GM23338 (cell line): ENCODE measurements around the gene ARL6IP5.

Experiments used
- CTCF ChIP-seq, 2 experiments: fragments of 200-600 bp in 1 of 2; sonication (generic) in 1 of 2; conservative IDR thresholded peaks; 2 replicates each; pipeline versions ENCODE4 v1.5.1 to v1.6.1; 2016 to 2017; ENCODE audit warnings: antibody characterized with exemption in 2 of 2, low read depth in 2 of 2, mild to moderate bottlenecking in 2 of 2, moderate library complexity in 1 of 2
- EZH2 ChIP-seq: fragments of 200-600 bp; sonication (generic); IDR thresholded peaks from one replicate; pipeline ENCODE4 v1.8.0; 2017; ENCODE audit warnings: antibody characterized with exemption, mild to moderate bottlenecking, low read depth; ENCODE audit not compliant: unreplicated experiment
- EZH2phosphoT487 ChIP-seq: fragments of 200-600 bp; sonication (generic); IDR thresholded peaks from one replicate; pipeline ENCODE4 v1.8.1; 2018; ENCODE audit warnings: antibody characterized with exemption; ENCODE audit not compliant: unreplicated experiment
- NANOG ChIP-seq: IDR thresholded peaks from 2 replicates; pipeline ENCODE4 v1.6.1; 2016; ENCODE audit warnings: antibody characterized with exemption, borderline replicate concordance
- POLR2AphosphoS5 ChIP-seq: IDR thresholded peaks from 2 replicates; pipeline ENCODE4 v1.6.1; 2016; ENCODE audit warnings: antibody characterized with exemption, low read depth
- REST ChIP-seq: IDR thresholded peaks from one replicate; pipeline ENCODE4 v1.6.1; 2018; ENCODE audit warnings: antibody characterized with exemption; ENCODE audit not compliant: unreplicated experiment
- STAT1 ChIP-seq: IDR thresholded peaks from one replicate; pipeline ENCODE4 v1.6.1; 2016; ENCODE audit warnings: antibody characterized with exemption; ENCODE audit not compliant: unreplicated experiment
- ZNF114 ChIP-seq: fragments of 250-450 bp; sonication (Bioruptor Pico); IDR thresholded peaks from 2 replicates; pipeline ENCODE4 v1.5.0; 2020; ENCODE audit warnings: mild to moderate bottlenecking, moderate library complexity
- ZNF462 ChIP-seq: fragments of 250-450 bp; sonication (Bioruptor Pico); IDR thresholded peaks from 2 replicates; pipeline ENCODE4 v1.5.0; 2020; ENCODE audit warnings: mild to moderate bottlenecking, moderate library complexity

- TF ChIP-seq CTCF (conservative IDR thresholded peaks at IDR 0.05; ENCODE audit: low read depth in 2 of 2) (no peak), ZNF114 (CRISPR knock-in tag) (no peak), EZH2 (no peak), NANOG (no peak), POLR2AphosphoS5 (no peak), ZNF462 (CRISPR knock-in tag) (no peak), EZH2phosphoT487 (no peak), REST (no peak), STAT1 (no peak)
Measured at GRCh38 chr3:69142797-69143454, 58.2 kb downstream of the ARL6IP5 start.
